ENCODE data around the gene ZCCHC7. TPM values are rescaled to one million over a fixed set of nuclear protein-coding genes. Genes with fewer than 3 reads are reported as not detected.

The ZCCHC7 gene
- total RNA-seq, 1 experiment from 2014 or later: 31.2 TPM

- ChIA-PET RAD21 (ENCODE audit: low non-redundant PET in 1 of 2, low total read pairs in 2 of 2, uncharacterized antibody in 2 of 2, unreplicated experiment in 2 of 2) (no interaction called here), POLR2A (no interaction called here)
- TF ChIP-seq, protein P1, sequence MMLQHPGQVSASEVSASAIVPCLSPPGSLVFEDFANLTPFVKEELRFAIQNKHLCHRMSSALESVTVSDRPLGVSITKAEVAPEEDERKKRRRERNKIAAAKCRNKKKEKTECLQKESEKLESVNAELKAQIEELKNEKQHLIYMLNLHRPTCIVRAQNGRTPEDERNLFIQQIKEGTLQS (IDR thresholded peaks at IDR 0.05): no peak
- TF ChIP-seq CEBPB (IDR thresholded peaks at IDR 0.05; ENCODE audit: low read depth) (no peak), SP1 (IDR thresholded peaks at IDR 0.05; ENCODE audit: low read depth) (no peak), JUND (IDR thresholded peaks at IDR 0.05) (no peak), TCF7L2 (IDR thresholded peaks at IDR 0.05; ENCODE audit: borderline replicate concordance, extremely low read depth, insufficient read depth, insufficient read length) (no peak), ZFX (IDR thresholded peaks at IDR 0.05) (no peak), MAX (IDR thresholded peaks at IDR 0.05) (no peak), SRF (IDR thresholded peaks at IDR 0.05; ENCODE audit: low read depth) (no peak), SIN3A (IDR thresholded peaks at IDR 0.05; ENCODE audit: low read depth) (no peak), ZNF274 (IDR thresholded peaks at IDR 0.05; ENCODE audit: low read depth, low read length) (no peak), POLR2A (IDR thresholded peaks at IDR 0.05; ENCODE audit: borderline replicate concordance, extremely low read depth, insufficient read depth, insufficient read length) (no peak), EZH2 (IDR thresholded peaks at IDR 0.05) (no peak), FOSL1 (IDR thresholded peaks at IDR 0.05; ENCODE audit: low read depth) (no peak), RAD21 (IDR thresholded peaks at IDR 0.05; ENCODE audit: low read depth) (no peak)
- TF ChIP-seq, protein P2, sequence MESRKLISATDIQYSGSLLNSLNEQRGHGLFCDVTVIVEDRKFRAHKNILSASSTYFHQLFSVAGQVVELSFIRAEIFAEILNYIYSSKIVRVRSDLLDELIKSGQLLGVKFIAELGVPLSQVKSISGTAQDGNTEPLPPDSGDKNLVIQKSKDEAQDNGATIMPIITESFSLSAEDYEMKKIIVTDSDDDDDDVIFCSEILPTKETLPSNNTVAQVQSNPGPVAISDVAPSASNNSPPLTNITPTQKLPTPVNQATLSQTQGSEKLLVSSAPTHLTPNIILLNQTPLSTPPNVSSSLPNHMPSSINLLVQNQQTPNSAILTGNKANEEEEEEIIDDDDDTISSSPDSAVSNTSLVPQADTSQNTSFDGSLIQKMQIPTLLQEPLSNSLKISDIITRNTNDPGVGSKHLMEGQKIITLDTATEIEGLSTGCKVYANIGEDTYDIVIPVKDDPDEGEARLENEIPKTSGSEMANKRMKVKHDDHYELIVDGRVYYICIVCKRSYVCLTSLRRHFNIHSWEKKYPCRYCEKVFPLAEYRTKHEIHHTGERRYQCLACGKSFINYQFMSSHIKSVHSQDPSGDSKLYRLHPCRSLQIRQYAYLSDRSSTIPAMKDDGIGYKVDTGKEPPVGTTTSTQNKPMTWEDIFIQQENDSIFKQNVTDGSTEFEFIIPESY (IDR thresholded peaks at IDR 0.05; ENCODE audit: extremely low read depth, insufficient replicate concordance, low read length): no peak
These were observed 259.5 kb downstream of the ZCCHC7 start for GRCh38 chr9:37379835-37380234.

More at GRCh38 chr9:37379835-37380234, 259.5 kb downstream of the ZCCHC7 start:
- Histone ChIP-seq H3K79me2 (ENCODE audit: insufficient read depth, low read length) (no peaks in the 10 kb centered on the region), H3K9me3 (ENCODE audit: control insufficient read depth in 1 of 2, insufficient read depth in 1 of 2, low read depth in 1 of 2, low read length in 2 of 2) (no peaks in the 10 kb centered on the region; a peak in 1 of 4 replicates), H3K27me3 (ENCODE audit: insufficient read depth, low read length) (0 out of 2 replicates have a peak, but pooled peaks cover 3% of the 10 kb centered on the region), H3K4me2 (ENCODE audit: low read length) (no peak overlapping the region), H2AFZ (ENCODE audit: low read depth, low read length, poor library complexity, severe bottlenecking) (no peak overlapping the region), H3K9me2 (ENCODE audit: insufficient read depth) (no peaks in the 10 kb centered on the region), H3K9ac (ENCODE audit: low read length) (no peak overlapping the region), H3K4me3 (replicated peaks in 1 of 2; ENCODE audit: low read depth in 1 of 2, low read length in 2 of 2) (no peak overlapping the region), H3K4me1 (ENCODE audit: control insufficient read depth in 1 of 2, insufficient read depth in 2 of 2, low read length in 2 of 2) (no peaks in the 10 kb centered on the region), H4K20me1 (ENCODE audit: insufficient read depth) (no peaks in the 10 kb centered on the region), H3K27ac (ENCODE audit: low read depth, low read length) (no peak overlapping the region), H3K36me3 (ENCODE audit: control insufficient read depth in 1 of 2, insufficient read depth in 2 of 2, low read length in 2 of 2) (no peaks in the 10 kb centered on the region)
- no peak for ATAC-seq
- BruUV-seq (replicated peaks): no TSS peak
- CTCF ChIA-PET: no interaction called here
- no peak for DNase-seq (ENCODE audit: low read depth, low spot score)
- intact Hi-C loops (cut with micrococcal nuclease): no loop called here

All from HCT116 (cell line).